ENCODE data around the gene MYLK.

Gene MYLK

GRCh38 chr3:123831420-123831819, 52.7 kb downstream of the MYLK start:
- DNase-seq (ENCODE audit: low read depth in 2 of 2): no peak

- no peak for DNase-seq (ENCODE audit: low read depth in 2 of 2)
Observed at GRCh38 chr3:123821920-123822319, 62.2 kb downstream of the MYLK start.

GRCh38 chr3:123819949-123820348, 64.2 kb downstream of the MYLK start:
- DNase-seq (ENCODE audit: low read depth in 2 of 2): no peak

- no peak for DNase-seq (ENCODE audit: low read depth in 2 of 2)
Observed at GRCh38 chr3:123818921-123819429, 65.2 kb downstream of the MYLK start.

- no peak for DNase-seq (ENCODE audit: low read depth in 2 of 2)
Observed at GRCh38 chr3:123818324-123818920, 65.7 kb downstream of the MYLK start.

GRCh38 chr3:123817413-123817812, 66.7 kb downstream of the MYLK start:
- DNase-seq (ENCODE audit: low read depth in 2 of 2): no peak

- DNase-seq (ENCODE audit: low read depth in 2 of 2): no peak
Observed at GRCh38 chr3:123816673-123817207, 67.4 kb downstream of the MYLK start.

- DNase-seq (ENCODE audit: low read depth in 2 of 2): no peak
Observed at GRCh38 chr3:123815981-123816380, 68.2 kb downstream of the MYLK start.

- DNase-seq (ENCODE audit: low read depth in 2 of 2): no peak
Observed at GRCh38 chr3:123813876-123814275, 70.3 kb downstream of the MYLK start.

- no peak for DNase-seq (ENCODE audit: low read depth in 2 of 2)
Observed at GRCh38 chr3:123809597-123809996, 74.5 kb downstream of the MYLK start.

GRCh38 chr3:123808812-123809211, 75.3 kb downstream of the MYLK start:
- no peak for DNase-seq (ENCODE audit: low read depth in 2 of 2)

- DNase-seq (ENCODE audit: low read depth in 2 of 2): no peak
Observed at GRCh38 chr3:123807820-123808219, 76.3 kb downstream of the MYLK start.

- DNase-seq (ENCODE audit: low read depth in 2 of 2): no peak
Observed at GRCh38 chr3:123805504-123805903, 78.6 kb downstream of the MYLK start.

- no peak for DNase-seq (ENCODE audit: low read depth in 2 of 2)
Observed at GRCh38 chr3:123805101-123805500, 79.0 kb downstream of the MYLK start.

- DNase-seq (ENCODE audit: low read depth in 2 of 2): no peak
Observed at GRCh38 chr3:123804676-123805075, 79.5 kb downstream of the MYLK start.

GRCh38 chr3:123803521-123803920, 80.6 kb downstream of the MYLK start:
- no peak for DNase-seq (ENCODE audit: low read depth in 2 of 2)

GRCh38 chr3:123802007-123802625, 82.0 kb downstream of the MYLK start:
- DNase-seq (ENCODE audit: low read depth in 2 of 2): no peak

- no peak for DNase-seq (ENCODE audit: low read depth in 2 of 2)
Observed at GRCh38 chr3:123801474-123801873, 82.7 kb downstream of the MYLK start.

- DNase-seq (ENCODE audit: low read depth in 2 of 2): no peak
Observed at GRCh38 chr3:123800362-123800682, 83.8 kb downstream of the MYLK start.

- DNase-seq (ENCODE audit: low read depth in 2 of 2): no peak
Observed at GRCh38 chr3:123799544-123800361, 84.4 kb downstream of the MYLK start.

- DNase-seq (ENCODE audit: low read depth in 2 of 2): no peak
Observed at GRCh38 chr3:123798550-123798949, 85.6 kb downstream of the MYLK start.

- DNase-seq (ENCODE audit: low read depth in 2 of 2): no peak
Observed at GRCh38 chr3:123795471-123796251, 88.5 kb downstream of the MYLK start.

All from stimulated activated CD8-positive, alpha-beta memory T cell treated with anti-CD3 and anti-CD28 coated beads, Interleukin-7, amount 100 ng/mL, for 1 hour (primary cell).